Kidney epithelial cell (primary cell): ENCODE data around the gene ORAI2. TPM values are rescaled to one million over a fixed set of nuclear protein-coding genes. Genes with fewer than 3 reads are reported as not detected.

ENCODE experiments used
- DNase-seq: peaks from one replicate; pipeline ENCODE4 v3.0.0-alpha.2; 2010; ENCODE audit warnings: low read depth
- H3K27me3 ChIP-seq: 2 replicates; pipeline ENCODE4 v1.6.0; 2011; ENCODE audit warnings: low read length; ENCODE audit not compliant: control insufficient read depth, insufficient read depth
- H3K36me3 ChIP-seq: 2 replicates; pipeline ENCODE4 v1.5.1; 2011; ENCODE audit warnings: low read length; ENCODE audit not compliant: control insufficient read depth, insufficient read depth
- H3K4me3 ChIP-seq: 2 replicates; pipeline ENCODE4 v1.5.1; 2011; ENCODE audit warnings: low read depth, mild to moderate bottlenecking, control low read depth, low read length
- CTCF ChIP-seq: IDR thresholded peaks from 2 replicates; pipeline ENCODE4 v1.5.1; 2011; ENCODE audit warnings: mild to moderate bottlenecking, moderate library complexity, low read length, control low read depth, inconsistent platforms; ENCODE audit not compliant: insufficient read depth, poor library complexity, severe bottlenecking
- total RNA-seq: library from RNA; depleted of rRNA; stranded (reverse); fragments of >200 nt; gene quantifications from 2 replicates; pipeline ENCODE4 v1.2.3, GENCODE V29; 2015

ORAI2 gene
- total RNA-seq, 1 donor from 2014 or later: 56.2 TPM

- TF ChIP-seq CTCF: no peak
- peaks cover 5% of the 10 kb centered on the region for H3K36me3 ChIP-seq
- H3K27me3 ChIP-seq: no peaks in the 10 kb centered on the region
- DNase-seq: no peak
- no peak overlapping the region for H3K4me3 ChIP-seq
Measured at GRCh38 chr7:102457352-102457924, 24.1 kb downstream of the ORAI2 start.

DNA sequence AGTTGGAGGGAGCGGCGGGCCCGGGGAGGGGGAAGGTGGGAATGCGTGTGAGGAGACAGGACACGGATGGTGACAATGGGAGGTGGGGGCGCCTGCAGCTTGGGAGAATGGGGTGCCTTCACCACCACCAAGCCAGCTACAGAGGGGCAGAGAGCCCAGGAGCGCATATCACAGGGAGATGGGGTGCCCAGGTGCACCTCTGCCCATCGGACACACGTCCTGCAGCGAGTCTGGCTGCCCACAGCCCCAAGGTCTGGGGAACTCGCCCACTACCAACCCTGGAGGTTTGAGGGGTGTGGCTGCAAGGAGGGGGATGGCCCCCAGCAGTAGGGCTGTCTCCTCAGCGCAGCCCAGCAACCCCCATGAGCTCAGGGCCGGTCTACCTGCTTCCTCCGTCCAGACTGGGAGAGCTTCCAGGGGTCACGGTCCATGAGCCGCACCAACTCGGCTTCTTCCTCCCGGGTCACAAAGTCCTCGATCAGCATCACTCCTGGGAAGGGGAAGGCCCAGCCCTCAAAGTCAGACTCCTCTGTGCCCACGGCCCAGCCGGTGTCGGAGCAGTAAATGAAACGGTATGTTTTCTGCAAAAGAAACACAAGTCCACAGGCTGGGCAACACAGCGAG, 26.0 kb downstream of the ORAI2 start:
- Histone ChIP-seq H3K27me3 (no peaks in the 10 kb centered on the region), H3K4me3 (no peak overlapping the region), H3K36me3 (peaks cover 5% of the 10 kb centered on the region)
- TF ChIP-seq CTCF: no peak
- no peak for DNase-seq

GRCh38 chr7:102460467-102460866, 27.1 kb downstream of the ORAI2 start:
- peaks cover 5% of the 10 kb centered on the region for H3K36me3 ChIP-seq
- TF ChIP-seq CTCF: no peak
- H3K27me3 ChIP-seq: no peaks in the 10 kb centered on the region
- DNase-seq: no peak
- H3K4me3 ChIP-seq: no peak overlapping the region

DNA sequence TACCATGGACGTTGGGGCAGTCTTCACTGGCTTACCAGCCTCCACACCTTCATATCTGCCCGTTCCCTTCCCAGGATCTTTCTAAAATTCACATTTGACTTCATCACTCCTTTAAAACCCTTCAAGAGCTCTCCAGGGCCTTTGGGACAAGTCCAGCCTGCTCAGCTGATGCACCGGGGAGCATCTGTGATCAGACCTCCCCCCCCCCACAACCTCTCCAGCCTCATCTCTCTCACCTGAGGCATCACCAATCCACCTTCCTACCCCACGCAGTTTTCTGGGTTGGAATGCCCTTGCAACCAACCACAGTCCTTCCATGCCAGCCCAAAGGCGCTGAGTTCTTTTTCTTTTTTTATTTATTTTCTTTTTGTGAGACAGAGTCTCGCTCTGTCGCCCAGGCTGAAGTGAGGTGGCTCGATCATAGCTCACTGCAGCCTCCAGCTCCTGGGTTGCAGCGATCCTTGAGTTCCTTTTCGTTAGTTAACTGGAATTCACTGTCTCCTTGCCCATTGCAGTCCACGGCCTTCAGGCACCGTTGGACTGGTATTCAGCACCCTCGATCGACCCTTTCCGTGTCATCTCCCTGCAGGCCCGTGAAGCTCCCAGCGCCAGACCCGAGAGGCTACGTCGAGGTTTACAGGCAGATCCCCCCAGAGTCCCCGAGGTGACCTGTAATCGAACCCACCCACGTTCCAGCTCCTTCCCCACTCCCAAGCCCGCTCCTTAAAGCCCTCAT, 30.6 kb downstream of the ORAI2 start:
- H3K4me3 ChIP-seq: peak overlapping the region; percentile 68
- no peak for TF ChIP-seq CTCF
- H3K27me3 ChIP-seq: no peaks in the 10 kb centered on the region
- DNase-seq: no peak
- H3K36me3 ChIP-seq: peaks cover 3% of the 10 kb centered on the region

GRCh38 chr7:102464577-102465280, 31.4 kb downstream of the ORAI2 start, which contains the start of the genes ALKBH4 and LRWD1:
ALKBH4 (minus strand) TSS chr7:102464863; CDS start chr7:102464836, 27 bp downstream.
LRWD1 (plus strand) TSS chr7:102464984; CDS start chr7:102465081, 97 bp downstream.
- H3K36me3 ChIP-seq: peaks cover 2% of the 10 kb centered on the region
- TF ChIP-seq CTCF: no peak
- DNase-seq: peak; percentile 50

More at GRCh38 chr7:102464577-102465280, 31.4 kb downstream of the ORAI2 start, which contains the start of the genes ALKBH4 and LRWD1:
- Histone ChIP-seq H3K4me3 (peak within 1 kb of the TSS; percentile 68), H3K27me3 (no peaks in the 10 kb centered on the region)
